Activated effector memory CD4-positive, alpha-beta T cell treated with anti-CD3 and anti-CD28 coated beads, Interleukin-2, amount 50 U/mL, for 16 hours (primary cell): ENCODE data around the gene SH3D21.

Experiments used
- DNase-seq: peaks from one replicate; pipeline ENCODE4 v3.0.0-alpha.2; 2020

SH3D21 gene

GRCh38 chr1:36306210-36306901 lies at the start of gene SH3D21:
Gene SH3D21, plus strand, starts transcription at chr1:36306368. Its CDS starts 53 bp downstream, at chr1:36306421.
- DNase-seq, result peak; percentile 81

GRCh38 chr1:36256558-36257374 lies 49.4 kb upstream of the SH3D21 start:
- DNase-seq, result no peak

- no peak for DNase-seq
Observed at GRCh38 chr1:36257375-36257767, 48.8 kb upstream of the SH3D21 start.

GRCh38 chr1:36258960-36259344 lies 47.2 kb upstream of the SH3D21 start:
- no peak for DNase-seq

GRCh38 chr1:36268981-36269380 lies 37.2 kb upstream of the SH3D21 start:
- DNase-seq, result no peak

GRCh38 chr1:36269408-36269838 lies 36.7 kb upstream of the SH3D21 start:
- DNase-seq, result no peak

- no peak for DNase-seq
Observed at GRCh38 chr1:36273024-36273423, 33.1 kb upstream of the SH3D21 start.

GRCh38 chr1:36274201-36274600 lies 32.0 kb upstream of the SH3D21 start:
- DNase-seq, result no peak

- no peak for DNase-seq
Observed at GRCh38 chr1:36276688-36277087, 29.5 kb upstream of the SH3D21 start.

GRCh38 chr1:36279110-36279788 lies 26.9 kb upstream of the SH3D21 start:
- DNase-seq, result no peak

GRCh38 chr1:36279789-36280296 lies 26.3 kb upstream of the SH3D21 start:
- DNase-seq, result no peak

GRCh38 chr1:36284061-36284460 lies 22.1 kb upstream of the SH3D21 start:
- DNase-seq, result no peak

- no peak for DNase-seq
Observed at GRCh38 chr1:36284517-36284916, 21.7 kb upstream of the SH3D21 start.

- DNase-seq, result peak; percentile 77
Observed at GRCh38 chr1:36285443-36286101, 20.6 kb upstream of the SH3D21 start.

- DNase-seq, result no peak
Observed at GRCh38 chr1:36286802-36287201, 19.4 kb upstream of the SH3D21 start.

- no peak for DNase-seq
Observed at GRCh38 chr1:36287595-36287994, 18.6 kb upstream of the SH3D21 start.

- no peak for DNase-seq
Observed at GRCh38 chr1:36295390-36295789, 10.8 kb upstream of the SH3D21 start.

GRCh38 chr1:36297062-36297461 lies 9.1 kb upstream of the SH3D21 start:
- no peak for DNase-seq

- DNase-seq, result peak; percentile 50
Observed at GRCh38 chr1:36298640-36299039, 7.5 kb upstream of the SH3D21 start.

- peak; percentile 62 for DNase-seq
Observed at GRCh38 chr1:36300526-36300925, 5.6 kb upstream of the SH3D21 start.

- no peak for DNase-seq
Observed at GRCh38 chr1:36301220-36301619, 4.9 kb upstream of the SH3D21 start.

GRCh38 chr1:36303244-36303643 lies 2.9 kb upstream of the SH3D21 start:
- DNase-seq, result no peak
